HG02763 (cell line): ENCODE results near the gene SH3BGR.

Experiments
- ATAC-seq: cut with Tn5 transposase; IDR thresholded peaks from one replicate; pipeline ENCODE4 v1.9.1; 2021; ENCODE audit warnings: mild to moderate bottlenecking, moderate library complexity; ENCODE audit not compliant: unreplicated experiment

SH3BGR gene

DNA sequence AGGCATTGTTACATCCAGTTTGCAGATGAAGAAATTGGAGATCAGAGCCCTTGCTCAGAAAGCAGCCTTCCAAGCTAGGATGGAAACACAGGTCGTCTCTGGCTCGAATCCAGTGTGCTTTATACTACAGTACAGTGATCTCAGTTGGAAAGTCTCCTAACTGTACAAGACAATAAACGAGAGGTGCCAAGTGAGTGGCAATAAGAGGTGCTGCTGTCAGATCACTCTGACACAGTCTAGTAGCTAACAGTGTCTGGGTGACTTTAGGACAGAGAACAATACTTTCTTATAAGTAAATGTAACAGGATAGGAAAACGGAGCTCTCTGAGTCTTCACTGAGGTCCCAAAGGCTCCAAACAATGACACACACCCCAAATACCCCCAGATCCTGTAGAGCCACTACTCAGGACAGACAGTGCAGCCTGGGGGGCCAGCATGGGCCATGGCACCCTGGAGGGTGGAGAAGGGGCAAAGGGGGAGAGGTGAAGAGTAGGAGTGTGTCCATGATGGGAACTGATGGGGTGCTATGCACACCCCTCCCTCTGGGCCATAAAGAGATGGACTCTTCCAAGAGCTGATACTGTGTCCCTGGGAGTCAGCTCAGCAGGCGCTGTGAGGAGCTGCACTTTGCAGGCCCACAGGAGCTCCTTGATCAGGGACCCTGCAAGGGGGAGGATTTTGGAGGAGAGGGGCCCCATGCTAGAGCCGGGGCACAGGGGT lies 3.3 kb downstream of the SH3BGR start:
- ATAC-seq: no peak

DNA sequence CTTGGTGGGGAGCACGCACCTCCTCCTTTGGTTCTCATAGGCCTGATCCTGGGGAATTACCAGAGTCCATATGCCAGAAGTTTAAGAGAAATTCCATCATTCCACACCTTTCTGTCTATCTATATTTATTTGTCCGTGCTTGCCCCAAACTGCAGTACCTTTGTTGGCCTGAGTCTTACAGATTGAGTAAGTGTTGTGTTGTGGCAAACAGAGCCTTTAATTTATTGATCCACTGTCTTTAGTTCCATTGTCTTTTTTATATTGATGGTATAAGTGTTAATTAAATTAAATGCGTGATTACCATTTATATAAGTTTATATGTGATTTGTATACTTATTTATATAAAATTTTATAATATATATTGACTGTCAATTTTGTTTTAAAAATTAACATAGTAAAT lies 4.9 kb downstream of the SH3BGR start:
- no peak for ATAC-seq

- no peak for ATAC-seq
These were observed 9.6 kb downstream of the SH3BGR start for GRCh38 chr21:39461419-39461818.

DNA sequence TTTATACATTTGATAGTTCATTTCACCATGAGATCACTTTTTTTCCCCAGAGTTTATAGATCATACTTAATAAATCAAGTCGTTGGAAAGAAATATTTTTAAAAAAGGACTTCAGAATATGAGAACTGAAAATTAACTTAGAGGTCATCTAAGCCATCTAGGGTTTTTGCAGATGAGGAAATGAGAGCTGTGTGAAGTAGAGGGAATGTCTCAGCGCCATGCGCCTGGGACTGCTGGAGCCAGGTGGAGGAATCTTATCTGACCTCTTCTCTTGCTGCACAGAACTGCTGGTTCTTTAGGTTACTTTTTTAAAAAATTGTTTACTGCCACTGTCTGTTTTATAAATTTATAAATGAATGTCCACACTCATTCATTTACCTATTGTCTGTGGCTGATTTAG lies 11.5 kb downstream of the SH3BGR start:
- ATAC-seq: no peak

- no peak for ATAC-seq
These were observed 14.8 kb downstream of the SH3BGR start for GRCh38 chr21:39466584-39466983.

- no peak for ATAC-seq
These were observed 16.0 kb downstream of the SH3BGR start for GRCh38 chr21:39467746-39468145.

- no peak for ATAC-seq
These were observed 16.8 kb downstream of the SH3BGR start for GRCh38 chr21:39468559-39468958.

- ATAC-seq: no peak
These were observed 19.8 kb downstream of the SH3BGR start for GRCh38 chr21:39471598-39471997.

GRCh38 chr21:39472786-39473185 lies 21.0 kb downstream of the SH3BGR start:
- no peak for ATAC-seq

- ATAC-seq: no peak
These were observed 22.8 kb downstream of the SH3BGR start for GRCh38 chr21:39474611-39475010.

DNA sequence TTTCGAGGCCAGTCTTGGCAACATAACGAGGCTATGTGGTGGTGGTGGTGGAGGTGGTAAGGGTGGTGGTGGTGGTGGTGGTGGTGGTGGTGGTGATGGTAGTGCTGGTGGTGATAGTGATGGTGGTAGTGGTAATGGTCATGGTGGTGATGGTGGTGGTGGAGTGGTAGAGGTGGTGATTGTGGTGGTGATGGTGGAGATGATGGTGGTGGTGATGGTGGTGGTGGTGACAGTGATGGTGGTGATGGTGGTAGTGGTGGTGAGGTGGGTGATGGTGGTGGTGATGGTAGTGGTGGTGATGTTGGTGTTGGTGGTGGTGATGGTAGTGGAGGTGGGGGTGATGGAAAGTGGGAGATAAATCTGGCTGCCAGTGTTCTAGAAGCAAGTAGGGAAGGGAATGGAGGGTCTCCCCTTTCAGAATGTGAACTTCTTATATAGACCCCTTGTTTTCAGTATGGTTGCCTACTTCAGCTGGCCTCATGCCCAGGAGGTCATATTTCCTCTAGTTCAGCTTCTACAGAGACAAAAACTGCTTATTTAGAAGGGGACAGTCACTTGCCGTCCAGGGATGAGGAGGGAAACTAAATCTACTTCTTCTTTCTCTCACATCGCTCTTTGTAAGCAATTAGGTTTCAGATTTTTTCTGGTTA lies 27.5 kb downstream of the SH3BGR start:
- no peak for ATAC-seq

DNA sequence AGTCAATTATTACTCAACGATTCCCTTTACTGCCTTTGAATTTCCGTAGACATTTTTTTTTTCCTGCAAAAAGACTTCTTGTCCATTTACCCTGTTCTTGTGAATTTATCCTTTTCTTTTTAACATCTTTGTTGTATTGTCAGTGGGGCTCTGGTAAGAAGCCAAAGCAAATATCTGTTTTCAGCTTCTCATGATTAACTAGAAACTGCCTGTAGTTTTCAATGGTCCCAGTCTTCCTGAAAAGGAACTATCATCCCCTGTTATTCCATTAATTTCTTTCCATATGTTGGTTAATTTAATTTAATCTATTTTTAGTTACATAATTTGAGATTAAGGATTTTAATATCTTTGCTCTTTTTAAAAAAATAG lies 28.0 kb downstream of the SH3BGR start:
- ATAC-seq: no peak

- ATAC-seq: no peak
These were observed 28.5 kb downstream of the SH3BGR start for GRCh38 chr21:39480271-39480670.

GRCh38 chr21:39481886-39482285 lies 30.1 kb downstream of the SH3BGR start:
- ATAC-seq: no peak

GRCh38 chr21:39483917-39484316 lies 32.1 kb downstream of the SH3BGR start:
- no peak for ATAC-seq

DNA sequence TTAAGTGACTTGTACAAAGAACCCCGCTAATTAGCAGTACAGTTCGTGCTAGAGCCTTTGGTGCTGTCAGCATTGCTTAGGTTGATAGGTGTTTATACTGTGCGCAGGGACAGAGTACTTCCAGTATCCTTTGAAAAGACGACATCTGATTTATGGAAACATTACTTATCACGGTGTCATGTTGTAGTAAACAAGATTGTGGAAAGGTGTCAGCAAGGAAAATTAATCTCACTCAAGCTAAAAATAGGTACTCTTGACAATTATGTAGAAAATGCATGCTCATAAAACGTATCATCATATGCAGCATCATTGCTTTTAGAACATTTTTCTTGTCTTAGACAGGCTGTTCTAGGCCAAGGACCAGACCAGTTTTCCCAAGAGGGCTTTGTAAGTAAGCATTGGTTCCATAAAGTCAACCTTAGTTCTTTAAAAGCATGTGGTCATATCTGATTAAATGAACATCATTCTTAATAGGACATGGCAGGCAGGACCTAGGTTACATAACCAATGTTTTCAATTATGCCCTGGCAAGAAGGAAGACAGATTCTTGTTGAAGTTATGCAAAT lies 33.0 kb downstream of the SH3BGR start:
- ATAC-seq: no peak

- no peak for ATAC-seq
These were observed 37.7 kb downstream of the SH3BGR start for GRCh38 chr21:39489380-39489924.

GRCh38 chr21:39499156-39499555 lies 47.4 kb downstream of the SH3BGR start:
- no peak for ATAC-seq

DNA sequence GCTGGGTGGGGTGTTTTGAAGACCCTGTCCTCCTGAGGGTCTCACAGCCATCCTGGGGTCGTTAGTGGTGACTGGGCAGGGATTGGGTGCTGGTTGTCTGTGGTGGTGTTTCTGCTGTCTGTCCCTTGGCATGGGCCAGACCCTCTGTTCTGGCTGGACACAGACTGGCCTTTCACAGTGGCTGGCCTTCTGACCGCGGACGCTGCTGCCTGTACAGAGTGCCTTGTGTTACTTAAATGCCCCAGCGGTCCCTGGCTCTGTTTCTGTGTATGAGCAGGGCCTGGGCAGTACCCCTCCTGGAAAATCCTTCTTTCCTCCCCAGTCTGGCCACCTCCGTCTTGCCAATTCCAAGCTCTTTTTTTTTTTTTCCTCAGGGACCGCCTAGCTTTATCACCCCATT lies 50.9 kb downstream of the SH3BGR start:
- ATAC-seq: no peak

GRCh38 chr21:39503123-39503762 lies 51.5 kb downstream of the SH3BGR start:
- ATAC-seq: no peak

DNA sequence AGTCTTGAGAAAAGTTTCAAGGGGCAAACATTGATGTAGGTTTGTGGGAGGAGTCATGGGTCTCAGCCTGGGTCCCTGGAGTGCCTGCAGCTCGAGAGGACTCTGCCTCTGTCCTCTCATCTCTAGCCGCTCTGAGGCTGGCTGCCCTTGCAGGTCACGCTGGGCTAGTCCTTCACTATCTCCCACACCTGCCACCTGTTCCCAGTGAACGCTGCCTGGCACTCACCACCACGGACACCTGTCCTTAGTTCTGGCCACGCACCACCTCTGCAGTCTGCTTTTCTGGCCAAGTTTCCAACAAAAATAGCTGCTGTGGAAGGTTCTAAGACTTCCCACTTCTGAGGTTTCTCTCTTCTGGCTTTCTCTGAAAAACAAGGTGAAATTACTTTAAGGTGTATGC lies 52.5 kb downstream of the SH3BGR start:
- ATAC-seq: no peak

DNA sequence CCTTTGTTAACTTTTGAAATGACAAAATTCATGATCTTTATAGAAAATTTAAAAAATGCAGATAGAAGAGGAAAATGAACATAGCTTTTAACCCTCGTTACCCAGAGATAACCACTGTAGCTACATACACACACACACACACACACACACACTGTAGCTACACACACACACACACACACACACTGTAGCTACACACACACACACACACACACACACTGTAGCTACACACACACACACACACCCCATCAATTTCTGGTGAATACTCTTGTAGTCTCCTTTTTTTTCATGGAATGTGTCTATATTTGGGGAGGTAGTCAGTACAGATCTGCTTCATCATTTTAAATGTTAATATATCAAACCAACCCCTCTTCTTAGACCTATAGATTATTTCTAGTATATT lies 58.5 kb downstream of the SH3BGR start:
- ATAC-seq: no peak
